Measurements from ENCODE around the gene ADAMTS2. TPM values are rescaled to one million over a fixed set of nuclear protein-coding genes. Genes with fewer than 3 reads are reported as not detected.
A peak's percentile ranks its signal among the peaks of the same experiment; 100 is the strongest.

The ADAMTS2 gene
- total and polyA plus RNA-seq, 2 of the 4 experiments (the other 2 are of a cell fraction): 19.0 to 58.8 TPM

GRCh38 chr5:179298181-179298993 lies 46.9 kb downstream of the ADAMTS2 start:
- Histone ChIP-seq H3K4me2 (ENCODE audit: low read depth, low read length) (no peak overlapping the region), H3K4me1 (ENCODE audit: control insufficient read depth, insufficient read depth, low read length) (peaks cover 21% of the 10 kb centered on the region), H3K4ac (ENCODE audit: low read depth, low read length) (no peak overlapping the region), H3K56ac (ENCODE audit: extremely low read depth, insufficient read depth, low read length) (no peak overlapping the region), H2AK5ac (ENCODE audit: low read depth, low read length) (no peak overlapping the region; the same call in 1 of the 2 replicates), H4K91ac (ENCODE audit: insufficient read depth, low read depth, low read length) (no peak overlapping the region), H3K79me1 (ENCODE audit: low read depth in 1 of 2, low read length in 2 of 2) (peaks cover 22 to 77% of the 10 kb centered on the region in 2 experiments), H2BK5ac (ENCODE audit: low read depth, low read length, poor library complexity, severe bottlenecking) (no peak overlapping the region), H2BK20ac (ENCODE audit: low read depth, low read length) (no peak overlapping the region), H3K14ac (replicated peaks; ENCODE audit: low read depth, low read length) (no peak overlapping the region), H4K8ac (ENCODE audit: low read depth in 2 of 2, low read length in 2 of 2) (no peak overlapping the region), H3K9ac (ENCODE audit: low read depth, low read length) (no peak overlapping the region), H3K27ac (ENCODE audit: insufficient read depth, low read length) (no peak overlapping the region), H3K9me3 (ENCODE audit: control insufficient read depth, insufficient read depth, low read length) (no peaks in the 10 kb centered on the region), H4K5ac (ENCODE audit: low read depth, low read length) (no peak overlapping the region), H3K18ac (ENCODE audit: low read depth, low read length) (no peak overlapping the region), H3K23ac (ENCODE audit: low read depth, low read length) (no peak overlapping the region), H2BK120ac (ENCODE audit: low read depth, low read length) (no peak overlapping the region), H3K9me1 (ENCODE audit: insufficient read depth, low read length) (peaks cover 9% of the 10 kb centered on the region), H3K36me3 (ENCODE audit: control insufficient read depth, insufficient read depth, low read length) (no peaks in the 10 kb centered on the region), H4K20me1 (ENCODE audit: insufficient read depth, low read length) (peaks cover 4% of the 10 kb centered on the region), H2BK15ac (ENCODE audit: low read depth, low read length) (no peak overlapping the region), H2AFZ (replicated peaks; ENCODE audit: low read length, poor library complexity) (no peak overlapping the region), H2AK9ac (replicated peaks; ENCODE audit: low read depth, low read length, poor library complexity) (no peak overlapping the region), H3K4me3 (ENCODE audit: insufficient read depth, low read depth, low read length) (no peak overlapping the region), H3K27me3 (ENCODE audit: control insufficient read depth, insufficient read depth, low read length) (no peaks in the 10 kb centered on the region)
- no TSS peak for BruUV-seq (replicated peaks)
- 100% methylated on average over 1 of the region's 14 CpGs; no CpG with 5 or more reads in 1 of the 2 experiments for WGBS, 2 experiments (ENCODE audit: extremely low coverage in 2 of 2, insufficient read length in 1 of 2)
- TF ChIP-seq MAFK (IDR thresholded peaks at IDR 0.05; ENCODE audit: low read depth, low read length): peak; percentile 37; the same call in 1 of the 2 replicates
- TF ChIP-seq USF2 (IDR thresholded peaks at IDR 0.05; ENCODE audit: low read depth, low read length): no peak
- intact Hi-C loops (cut with micrococcal nuclease) (no loop called here), dilution Hi-C loops (cut with HindIII; ENCODE audit: low sequenced_read_pairs, unreplicated experiment) (no loop called here), in situ Hi-C loops (cut with MboI; ENCODE audit: low sequenced_read_pairs) (no loop called here)
- ATAC-seq (ENCODE audit: low read depth): no peak
- no peak for DNase-seq
- CTCF ChIA-PET: no interaction called here
- POLR2A ChIA-PET (ENCODE audit: unreplicated experiment): no interaction called here
